Lower leg skin (tissue), 3 donors: Measurements from ENCODE around the gene CRISPLD2.

Experiments
- CTCF ChIP-seq, 3 donors: fragments of 450-650 bp; IDR thresholded peaks; one replicate each; pipeline ENCODE4 v1.5.1; 2016; ENCODE audit warnings: antibody characterized with exemption in 3 of 3, mild to moderate bottlenecking in 3 of 3, moderate library complexity in 2 of 3
- POLR2A ChIP-seq, 2 donors: fragments of 450-650 bp; IDR thresholded peaks; one replicate each; pipeline ENCODE4 v1.6.1; 2016 to 2017; ENCODE audit warnings: antibody characterized with exemption in 2 of 2, mild to moderate bottlenecking in 1 of 2, moderate library complexity in 1 of 2

GRCh38 chr16:84947022-84947421 is 127.2 kb downstream of the CRISPLD2 start:
- TF ChIP-seq CTCF (IDR thresholded peaks at IDR 0.05) (no peak), POLR2A (IDR thresholded peaks at IDR 0.05) (no peak)
